ENCODE results near the gene WDR36. TPM values are rescaled to one million over a fixed set of nuclear protein-coding genes. Genes with fewer than 3 reads are reported as not detected.

WDR36 gene
- total and polyA plus RNA-seq, 2 experiments from 2014 or later, result 17.1 to 27.7 TPM

DNA sequence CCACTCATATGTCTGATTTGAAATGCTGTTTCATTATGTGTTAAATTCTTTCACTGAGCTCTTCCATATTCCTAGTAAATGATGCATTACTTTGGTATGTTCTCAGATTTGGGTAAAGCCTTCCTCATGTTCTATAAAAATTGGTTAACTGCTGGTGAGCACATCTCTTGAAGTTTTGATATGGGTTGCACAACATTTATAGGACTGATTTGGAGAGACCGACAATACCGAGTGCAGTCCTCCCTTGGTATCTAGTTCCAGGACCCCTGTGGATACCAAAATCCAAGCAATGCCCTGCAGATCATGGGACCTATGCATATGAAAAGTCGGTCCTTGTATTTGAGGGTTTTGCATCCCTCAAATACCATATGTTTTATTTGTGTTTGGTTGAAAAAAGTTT, 37.8 kb downstream of the WDR36 start:
- Histone ChIP-seq H3K4me1 (ENCODE audit: insufficient read depth) (peaks cover 38% of the 10 kb centered on the region), H3K79me2 (ENCODE audit: insufficient read depth) (no peaks in the 10 kb centered on the region), H3K9me2 (ENCODE audit: insufficient read depth) (no peaks in the 10 kb centered on the region), H3K4me3 (no peak overlapping the region), H3K27me3 (replicated peaks; ENCODE audit: insufficient read depth) (no peaks in the 10 kb centered on the region), H4K20me1 (ENCODE audit: insufficient read depth) (no peaks in the 10 kb centered on the region), H3K27ac (no peak overlapping the region), H3K36me3 (ENCODE audit: low read depth) (peaks cover 32% of the 10 kb centered on the region), H3F3A (ENCODE audit: insufficient read depth) (peaks cover 34% of the 10 kb centered on the region), H2AFZ (no peak overlapping the region), H3K9me3 (ENCODE audit: low read depth) (no peaks in the 10 kb centered on the region), H3K4me2 (ENCODE audit: unreplicated experiment) (peak overlapping the region; percentile 28), H3K9ac (no peak overlapping the region)
- 80 to 88% methylated on average over 3 of the region's 3 CpGs for WGBS, 2 experiments (ENCODE audit: low coverage in 1 of 2, low lambda C conversion rate in 2 of 2, missing lambda C conversion rate in 2 of 2)
- no peak for TF ChIP-seq EZH2phosphoT487 (IDR thresholded peaks at IDR 0.05; ENCODE audit: insufficient read depth, low read depth)
- no peak for TF ChIP-seq EZH2 (IDR thresholded peaks at IDR 0.05; ENCODE audit: insufficient read depth, poor library complexity, severe bottlenecking)
- peak; percentile 49 for DNase-seq
- in situ Hi-C loops (cut with MboI), result no loop called here

DNA sequence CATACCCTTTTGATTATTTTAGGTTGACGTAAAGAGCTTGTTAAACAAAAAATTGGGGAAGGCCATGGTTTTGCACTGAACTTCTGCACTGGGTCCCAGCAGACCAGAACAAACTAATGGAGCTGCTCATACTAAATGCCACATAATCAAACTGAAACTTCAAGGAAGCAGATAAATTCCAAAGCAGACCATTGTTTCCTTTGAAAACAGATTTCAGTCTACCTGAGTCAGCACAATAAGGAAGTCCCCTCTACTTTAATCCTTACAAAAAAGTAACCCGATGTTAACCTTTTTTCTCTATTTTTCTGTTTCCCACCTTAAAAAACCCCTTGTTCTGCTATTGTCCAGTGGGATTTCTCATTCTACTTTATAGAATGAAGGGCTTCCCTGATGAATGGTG, 39.2 kb downstream of the WDR36 start:
- H3K36me3 ChIP-seq (ENCODE audit: low read depth), result peaks cover 26% of the 10 kb centered on the region
- no peaks in the 10 kb centered on the region for H4K20me1 ChIP-seq (ENCODE audit: insufficient read depth)
- H3K27ac ChIP-seq, result no peak overlapping the region
- no peak overlapping the region for H2AFZ ChIP-seq
- WGBS, 2 experiments (ENCODE audit: low coverage in 1 of 2, low lambda C conversion rate in 2 of 2, missing lambda C conversion rate in 2 of 2), result 98 to 99% methylated on average over 2 of the region's 2 CpGs
- H3K79me2 ChIP-seq (ENCODE audit: insufficient read depth), result no peaks in the 10 kb centered on the region
- H3K9me3 ChIP-seq (ENCODE audit: low read depth), result no peaks in the 10 kb centered on the region
- TF ChIP-seq EZH2 (IDR thresholded peaks at IDR 0.05; ENCODE audit: insufficient read depth, poor library complexity, severe bottlenecking), result no peak
- no peak for TF ChIP-seq EZH2phosphoT487 (IDR thresholded peaks at IDR 0.05; ENCODE audit: insufficient read depth, low read depth)
- H3K9me2 ChIP-seq (ENCODE audit: insufficient read depth), result no peaks in the 10 kb centered on the region
- no peak overlapping the region for H3K4me2 ChIP-seq (ENCODE audit: unreplicated experiment)
- no peak overlapping the region for H3K4me3 ChIP-seq
- H3K4me1 ChIP-seq (ENCODE audit: insufficient read depth), result peaks cover 53% of the 10 kb centered on the region
- no peak overlapping the region for H3K9ac ChIP-seq
- no peaks in the 10 kb centered on the region for H3K27me3 ChIP-seq (replicated peaks; ENCODE audit: insufficient read depth)
- peaks cover 39% of the 10 kb centered on the region for H3F3A ChIP-seq (ENCODE audit: insufficient read depth)
- DNase-seq, result no peak
- in situ Hi-C loops (cut with MboI), result no loop called here

DNA sequence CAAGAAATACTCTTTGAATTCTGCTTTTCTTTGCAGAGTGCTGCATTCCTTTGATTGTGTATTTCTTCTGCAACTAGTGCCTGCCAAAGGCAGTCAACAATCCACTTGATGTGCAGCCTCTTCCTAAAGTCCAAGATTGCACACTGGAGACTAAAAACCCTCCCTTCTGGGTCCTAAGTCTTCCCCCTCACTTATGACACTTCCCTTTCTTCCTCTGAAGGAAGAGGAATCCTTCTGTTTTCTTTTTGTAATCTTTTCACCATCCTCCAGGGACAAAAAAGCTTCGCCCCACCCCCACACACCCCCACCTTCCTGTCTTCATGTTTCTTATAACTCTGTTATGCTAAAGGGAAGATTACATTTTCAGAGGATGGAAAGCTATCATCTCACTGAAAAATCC, 39.9 kb downstream of the WDR36 start:
- no peak for DNase-seq
- in situ Hi-C loops (cut with MboI), result no loop called here
- peaks cover 19% of the 10 kb centered on the region; the same call in 1 of the 2 replicates for H3K36me3 ChIP-seq (ENCODE audit: low read depth)
- H3K27ac ChIP-seq, result no peak overlapping the region
- no peaks in the 10 kb centered on the region for H3K79me2 ChIP-seq (ENCODE audit: insufficient read depth)
- TF ChIP-seq EZH2phosphoT487 (IDR thresholded peaks at IDR 0.05; ENCODE audit: insufficient read depth, low read depth) (no peak), EZH2 (IDR thresholded peaks at IDR 0.05; ENCODE audit: insufficient read depth, poor library complexity, severe bottlenecking) (no peak)
- H3K9ac ChIP-seq, result no peak overlapping the region
- no peak overlapping the region for H2AFZ ChIP-seq
- H3K9me2 ChIP-seq (ENCODE audit: insufficient read depth), result no peaks in the 10 kb centered on the region
- H3K4me3 ChIP-seq, result no peak overlapping the region
- H3K27me3 ChIP-seq (replicated peaks; ENCODE audit: insufficient read depth), result no peaks in the 10 kb centered on the region
- peaks cover 39% of the 10 kb centered on the region for H3F3A ChIP-seq (ENCODE audit: insufficient read depth)
- no peak overlapping the region for H3K4me2 ChIP-seq (ENCODE audit: unreplicated experiment)
- no peaks in the 10 kb centered on the region for H3K9me3 ChIP-seq (ENCODE audit: low read depth)
- H3K4me1 ChIP-seq (ENCODE audit: insufficient read depth), result peaks cover 55% of the 10 kb centered on the region
- WGBS, 2 experiments (ENCODE audit: low coverage in 1 of 2, low lambda C conversion rate in 2 of 2, missing lambda C conversion rate in 2 of 2), result 75 to 87% methylated on average over 1 of the region's 1 CpG
- no peaks in the 10 kb centered on the region for H4K20me1 ChIP-seq (ENCODE audit: insufficient read depth)

DNA sequence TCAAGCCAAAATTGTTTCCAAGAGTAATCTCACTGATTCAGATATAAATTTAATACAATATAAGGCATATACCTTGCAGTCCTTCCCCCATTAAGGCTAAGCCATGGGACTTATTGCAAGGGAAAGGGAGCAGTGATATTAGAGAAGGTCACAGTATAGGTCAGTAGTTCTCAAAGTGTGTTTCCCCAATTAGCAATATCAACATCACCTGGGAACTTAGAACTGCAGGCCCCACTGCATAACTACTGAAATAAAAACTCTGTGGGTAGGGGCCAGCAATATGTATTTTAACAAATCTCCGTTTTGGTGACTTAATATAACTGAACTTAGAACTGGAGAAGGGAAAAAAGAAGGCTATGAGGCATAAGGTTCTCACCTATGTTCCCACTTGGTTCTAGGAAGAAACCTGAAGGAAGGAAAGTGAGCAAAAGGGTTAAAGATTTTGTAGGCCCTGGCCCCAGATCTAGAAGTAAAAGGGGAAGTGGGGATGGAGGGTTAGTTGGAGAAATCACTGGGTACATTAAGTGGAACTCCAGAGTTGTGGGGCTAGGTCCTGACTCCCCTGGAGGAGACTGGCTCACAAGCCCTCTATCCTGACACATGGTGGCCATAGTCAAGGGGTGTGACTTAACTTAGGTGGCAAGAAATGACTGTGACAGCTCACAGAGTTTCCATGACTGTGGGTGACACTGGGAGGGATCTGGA, 40.7 kb downstream of the WDR36 start:
- in situ Hi-C loops (cut with MboI), result no loop called here
- Histone ChIP-seq H3K9me2 (ENCODE audit: insufficient read depth) (no peaks in the 10 kb centered on the region), H3K79me2 (ENCODE audit: insufficient read depth) (no peaks in the 10 kb centered on the region), H3K4me1 (ENCODE audit: insufficient read depth) (peaks cover 52% of the 10 kb centered on the region), H3K9me3 (ENCODE audit: low read depth) (no peaks in the 10 kb centered on the region), H3K36me3 (ENCODE audit: low read depth) (0 out of 2 replicates have a peak, but pooled peaks cover 16% of the 10 kb centered on the region), H3K9ac (no peak overlapping the region), H2AFZ (no peak overlapping the region), H3K27me3 (replicated peaks; ENCODE audit: insufficient read depth) (no peaks in the 10 kb centered on the region), H3K4me2 (ENCODE audit: unreplicated experiment) (no peak overlapping the region), H3F3A (ENCODE audit: insufficient read depth) (peaks cover 36% of the 10 kb centered on the region), H3K27ac (no peak overlapping the region), H4K20me1 (ENCODE audit: insufficient read depth) (no peaks in the 10 kb centered on the region), H3K4me3 (no peak overlapping the region)
- 88 to 100% methylated on average over 1 of the region's 1 CpG for WGBS, 2 experiments (ENCODE audit: low coverage in 1 of 2, low lambda C conversion rate in 2 of 2, missing lambda C conversion rate in 2 of 2)
- DNase-seq, result no peak
- TF ChIP-seq EZH2 (IDR thresholded peaks at IDR 0.05; ENCODE audit: insufficient read depth, poor library complexity, severe bottlenecking) (no peak), EZH2phosphoT487 (IDR thresholded peaks at IDR 0.05; ENCODE audit: insufficient read depth, low read depth) (no peak)
